HCT116 (cell line): ENCODE measurements around the gene FTO. TPM values are rescaled to one million over a fixed set of nuclear protein-coding genes. Genes with fewer than 3 reads are reported as not detected.

Experiments used
- ATAC-seq: fragments of 200-7000 bp; cut with Tn5 transposase; 2 replicates; pipeline ENCODE4 v1.9.1; 2020; ENCODE audit warnings: mild to moderate bottlenecking, moderate library complexity
- BruUV-seq: library from RNA; stranded (reverse); fragments of 400-500 nt; replicated peaks from 2 replicates; lab custom pipeline; 2021; lab: Mats Ljungman, UMichigan
- CTCF ChIA-PET: fragments of 300-600 bp; sonication (Branson Sonifier 250); formaldehyde crosslinking; loops from one replicate; lab custom pipeline; 2021; ENCODE audit warnings: antibody characterized with exemption; lab: Charles Lee
- POLR2A ChIA-PET: fragments of 300-600, 350-600 bp; sonication (Branson Sonifier 250); formaldehyde crosslinking; loops from one replicate; lab custom pipeline; 2021; ENCODE audit warnings: antibody characterized with exemption; lab: Charles Lee
- RAD21 ChIA-PET, 2 experiments: fragments of 300-600 bp; sonication (Branson Sonifier 250); formaldehyde crosslinking; loops; one replicate each; lab custom pipeline; 2023; ENCODE audit warnings: low total read pairs in 2 of 2; ENCODE audit not compliant: uncharacterized antibody in 2 of 2, unreplicated experiment in 2 of 2, low non-redundant PET in 1 of 2; lab: Charles Lee
- DNase-seq: peaks from one replicate; pipeline ENCODE4 v3.0.0-alpha.2; 2010; ENCODE audit warnings: low read depth, low spot score
- H2AFZ ChIP-seq: fragments of 200-600 bp; shearing (Covaris generic), sonication (generic); 2 replicates; pipeline ENCODE4 v1.6.1; 2017; ENCODE audit warnings: low read depth, mixed run types, mixed read lengths, antibody characterized with exemption, low read length; ENCODE audit not compliant: poor library complexity, severe bottlenecking
- H3K27ac ChIP-seq: 2 replicates; pipeline ENCODE4 v1.5.1; 2012; ENCODE audit warnings: low read depth, low read length
- H3K27me3 ChIP-seq: fragments of 200-600 bp; sonication (generic); 2 replicates; pipeline ENCODE4 v1.6.1; 2016; ENCODE audit warnings: mixed run types, low read length, mixed read lengths; ENCODE audit not compliant: insufficient read depth
- H3K36me3 ChIP-seq, 2 experiments: fragments of 200-500 bp in 1 of 2; fragments of 200-600 bp in 1 of 2; sonication (Bioruptor generic) in 1 of 2; sonication (generic) in 1 of 2; 2 replicates each; pipeline versions ENCODE4 v1.5.1 to v1.6.1; 2014 to 2016; ENCODE audit warnings: low read length in 2 of 2, inconsistent platforms in 1 of 2, mixed read lengths in 1 of 2, mixed run types in 1 of 2; ENCODE audit not compliant: insufficient read depth in 2 of 2, control insufficient read depth in 1 of 2
- H3K4me1 ChIP-seq, 2 experiments: fragments of 200-600 bp in 1 of 2; sonication (generic) in 1 of 2; 2 replicates each; pipeline versions ENCODE4 v1.5.1 to v1.6.1; 2012 to 2017; ENCODE audit warnings: low read length in 2 of 2, inconsistent platforms in 1 of 2, mild to moderate bottlenecking in 1 of 2, mixed read lengths in 1 of 2, mixed run types in 1 of 2, moderate library complexity in 1 of 2; ENCODE audit not compliant: insufficient read depth in 2 of 2, control insufficient read depth in 1 of 2
- H3K4me2 ChIP-seq: fragments of 200-600 bp; sonication (generic); 2 replicates; pipeline ENCODE4 v1.6.1; 2017; ENCODE audit warnings: mixed run types, low read length, mixed read lengths
- H3K4me3 ChIP-seq, 2 experiments: fragments of 200-600 bp in 1 of 2; sonication (generic) in 1 of 2; replicated peaks in 1 of 2; 2 replicates each; pipeline ENCODE4 v1.5.1; 2011 to 2016; ENCODE audit warnings: low read length in 2 of 2, control low read depth in 1 of 2, low read depth in 1 of 2, mild to moderate bottlenecking in 1 of 2, mixed read lengths in 1 of 2, mixed run types in 1 of 2
- H3K79me2 ChIP-seq: fragments of 200-600 bp; sonication (generic); 2 replicates; pipeline ENCODE4 v1.6.1; 2017; ENCODE audit warnings: mild to moderate bottlenecking, mixed run types, low read length, moderate library complexity, mixed read lengths; ENCODE audit not compliant: insufficient read depth
- H3K9ac ChIP-seq: fragments of 200-600 bp; sonication (generic); 2 replicates; pipeline ENCODE4 v1.6.1; 2016; ENCODE audit warnings: low read length, mixed read lengths
- H3K9me2 ChIP-seq: fragments of 200-600 bp; sonication (generic), shearing (Covaris generic); 2 replicates; pipeline ENCODE4 v1.6.1; 2017; ENCODE audit warnings: mixed run types, mild to moderate bottlenecking, moderate library complexity; ENCODE audit not compliant: insufficient read depth
- H3K9me3 ChIP-seq, 2 experiments: fragments of 200-500 bp in 1 of 2; fragments of 200-600 bp in 1 of 2; sonication (Bioruptor generic) in 1 of 2; sonication (generic) in 1 of 2; 2 replicates each; pipeline ENCODE4 v1.6.1; 2014 to 2017; ENCODE audit warnings: low read length in 2 of 2, mixed read lengths in 2 of 2, inconsistent platforms in 1 of 2, low read depth in 1 of 2, mild to moderate bottlenecking in 1 of 2, mixed run types in 1 of 2, moderate library complexity in 1 of 2; ENCODE audit not compliant: control insufficient read depth in 1 of 2, insufficient read depth in 1 of 2
- H4K20me1 ChIP-seq: fragments of 200-600 bp; sonication (generic), shearing (Covaris generic); 2 replicates; pipeline ENCODE4 v1.6.1; 2017; ENCODE audit warnings: mixed run types, mild to moderate bottlenecking, moderate library complexity; ENCODE audit not compliant: insufficient read depth
- ATF3 ChIP-seq: IDR thresholded peaks from 2 replicates; pipeline ENCODE4 v1.6.1; 2012
- CBX3 ChIP-seq: IDR thresholded peaks from 2 replicates; pipeline ENCODE4 v1.6.1; 2012; ENCODE audit warnings: low read depth
- CEBPB ChIP-seq: IDR thresholded peaks from 2 replicates; pipeline ENCODE4 v1.6.1; 2012; ENCODE audit warnings: low read depth
- CTCF ChIP-seq, 3 experiments: fragments of 200-600 bp in 1 of 3; sonication (generic) in 1 of 3; IDR thresholded peaks in 2 of 3; conservative IDR thresholded peaks in 1 of 3; 2 replicates each; pipeline ENCODE4 v1.5.1; 2012 to 2017; ENCODE audit warnings: low read depth in 2 of 3, low read length in 2 of 3, antibody characterized with exemption in 1 of 3, borderline replicate concordance in 1 of 3, control low read depth in 1 of 3, mild to moderate bottlenecking in 1 of 3, mixed read lengths in 1 of 3, mixed run types in 1 of 3, moderate library complexity in 1 of 3; ENCODE audit not compliant: insufficient read depth in 1 of 3
- FOSL1 ChIP-seq: IDR thresholded peaks from 2 replicates; pipeline ENCODE4 v1.6.1; 2012; ENCODE audit warnings: low read depth
- JUND ChIP-seq: IDR thresholded peaks from 2 replicates; pipeline ENCODE4 v1.6.1; 2012
- MAX ChIP-seq: IDR thresholded peaks from 2 replicates; pipeline ENCODE4 v1.6.1; 2012
- POLR2A ChIP-seq: IDR thresholded peaks from 2 replicates; pipeline ENCODE4 v1.7.0; 2011; ENCODE audit warnings: borderline replicate concordance; ENCODE audit not compliant: insufficient read depth, insufficient read length; ENCODE audit errors: extremely low read depth
- POLR2AphosphoS5 ChIP-seq: IDR thresholded peaks from 2 replicates; pipeline ENCODE4 v1.6.1; 2011; ENCODE audit warnings: mild to moderate bottlenecking, low read depth, low read length, moderate library complexity
- RAD21 ChIP-seq: IDR thresholded peaks from 2 replicates; pipeline ENCODE4 v1.6.1; 2012; ENCODE audit warnings: low read depth, mild to moderate bottlenecking
- SIN3A ChIP-seq: IDR thresholded peaks from 2 replicates; pipeline ENCODE4 v1.6.1; 2012; ENCODE audit warnings: low read depth
- SRF ChIP-seq: IDR thresholded peaks from 2 replicates; pipeline ENCODE4 v1.6.1; 2012; ENCODE audit warnings: low read depth
- TCF7L2 ChIP-seq: IDR thresholded peaks from 2 replicates; pipeline ENCODE4 v1.7.0; 2011; ENCODE audit warnings: borderline replicate concordance, inconsistent platforms; ENCODE audit not compliant: insufficient read depth, insufficient read length; ENCODE audit errors: extremely low read depth
- YY1 ChIP-seq: IDR thresholded peaks from 2 replicates; pipeline ENCODE4 v1.6.1; 2011; ENCODE audit warnings: low read length, low read depth, moderate library complexity, mild to moderate bottlenecking; ENCODE audit not compliant: insufficient replicate concordance; ENCODE audit errors: extremely low read depth
- ZFX ChIP-seq: fragments of 450-650 bp; IDR thresholded peaks from 2 replicates; pipeline ENCODE4 v1.6.1; 2017
- ZNF274 ChIP-seq: fragments of 200-500 bp; sonication (Bioruptor generic); IDR thresholded peaks from 2 replicates; pipeline ENCODE4 v1.6.1; 2014; ENCODE audit warnings: mild to moderate bottlenecking, low read depth, low read length, inconsistent platforms
- intact Hi-C: fragments of 100-400 bp; cut with micrococcal nuclease; formaldehyde crosslinking; loops from 2 replicates; pipeline ENCODE4 v1.10.0; 2022
- total RNA-seq: library from RNA; stranded (reverse); gene quantifications from one replicate; pipeline ENCODE4 v1.2.1, GENCODE V29; 2021; ENCODE audit not compliant: unreplicated experiment

The FTO gene
- total RNA-seq, 1 experiment from 2014 or later = 55.2 TPM

DNA sequence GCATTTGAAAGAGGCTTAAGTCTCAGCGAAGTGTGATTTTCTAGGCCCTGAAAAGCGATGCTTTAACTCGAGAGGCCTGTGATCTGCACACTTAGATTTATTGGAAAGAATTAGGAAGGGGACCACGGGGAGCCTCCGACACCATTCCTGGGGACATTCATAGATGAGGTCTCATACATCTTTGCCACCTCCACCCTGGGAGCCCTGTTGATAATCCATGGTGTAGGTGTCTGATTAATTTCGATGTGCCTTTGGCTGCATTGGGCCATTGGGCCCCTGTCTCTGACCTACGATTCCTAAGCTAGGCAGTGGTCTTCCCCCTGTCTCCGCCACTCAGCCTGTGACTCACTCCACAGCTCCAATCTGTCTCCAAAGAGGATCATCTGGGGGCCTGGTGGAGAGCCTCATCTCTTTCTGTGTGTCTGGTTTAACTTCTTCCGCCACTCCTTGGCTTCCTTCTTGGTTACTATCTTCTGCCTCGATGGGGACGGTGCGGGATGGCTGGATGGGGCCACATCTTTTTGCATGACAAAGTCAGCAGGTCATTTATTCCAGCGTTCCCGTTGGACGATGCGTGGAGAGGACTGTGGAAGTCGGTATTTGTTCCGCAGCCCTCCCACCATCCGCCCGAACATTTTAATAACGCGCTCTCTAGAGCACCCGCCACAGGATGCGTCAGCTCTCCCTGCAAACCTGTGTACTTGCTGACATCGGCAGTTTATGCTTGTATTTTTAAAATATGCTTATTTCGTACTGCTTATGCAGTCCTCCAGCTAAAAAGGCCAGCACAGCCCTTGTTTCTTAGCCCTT lies 473.3 kb downstream of the FTO start:
- H3K9me3 ChIP-seq = no peaks in the 10 kb centered on the region
- no TSS peak for BruUV-seq
- no peak overlapping the region for H3K27ac ChIP-seq
- intact Hi-C loops = no loop called here
- no peak for ATAC-seq
- H3K27me3 ChIP-seq = peaks cover 19% of the 10 kb centered on the region
- CTCF ChIA-PET = no interaction called here
- RAD21 ChIA-PET = no interaction called here
- no peaks in the 10 kb centered on the region for H3K36me3 ChIP-seq
- H4K20me1 ChIP-seq = no peaks in the 10 kb centered on the region
- no peak overlapping the region for H3K4me3 ChIP-seq
- H3K79me2 ChIP-seq = no peaks in the 10 kb centered on the region
- no peak overlapping the region for H3K4me2 ChIP-seq
- no peak overlapping the region for H2AFZ ChIP-seq
- POLR2A ChIA-PET = no interaction called here
- no peak overlapping the region for H3K9ac ChIP-seq
- no peak for TF ChIP-seq MAX
- TF ChIP-seq ZFX = no peak
- no peak for TF ChIP-seq ZNF274
- TF ChIP-seq ATF3 = no peak
- no peak for TF ChIP-seq SRF
- TF ChIP-seq POLR2A = no peak
- no peak for TF ChIP-seq POLR2AphosphoS5
- TF ChIP-seq, all 23 proteins: peak for 0
- no peak for DNase-seq
- no peaks in the 10 kb centered on the region for H3K4me1 ChIP-seq
- no peaks in the 10 kb centered on the region for H3K9me2 ChIP-seq

- Histone ChIP-seq H4K20me1 (no peaks in the 10 kb centered on the region), H3K9me2 (no peaks in the 10 kb centered on the region), H3K36me3 (no peaks in the 10 kb centered on the region), H3K9ac (no peak overlapping the region), H2AFZ (no peak overlapping the region), H3K4me2 (no peak overlapping the region), H3K79me2 (no peaks in the 10 kb centered on the region), H3K27ac (no peak overlapping the region), H3K9me3 (no peaks in the 10 kb centered on the region), H3K27me3 (peaks cover 12% of the 10 kb centered on the region), H3K4me1 (no peaks in the 10 kb centered on the region), H3K4me3 (no peak overlapping the region)
- RAD21 ChIA-PET = no interaction called here
- ATAC-seq (no peak), DNase-seq (no peak)
- intact Hi-C loops = no loop called here
- POLR2A ChIA-PET = no interaction called here
- BruUV-seq = no TSS peak
- CTCF ChIA-PET = no interaction called here
- TF ChIP-seq POLR2AphosphoS5 = no peak
- no peak for TF ChIP-seq ZNF274
- no peak for TF ChIP-seq SIN3A
- TF ChIP-seq CTCF (IDR thresholded peaks at IDR 0.05 in 2 of 3, conservative IDR thresholded peaks at IDR 0.05 in 1 of 3; ENCODE audit: borderline replicate concordance in 1 of 3, insufficient read depth in 1 of 3, low read depth in 2 of 3, low read length in 2 of 3) = no peak
- no peak for TF ChIP-seq CEBPB
- TF ChIP-seq FOSL1 = no peak
- no peak for TF ChIP-seq CBX3
- no peak for TF ChIP-seq RAD21
- TF ChIP-seq YY1 = no peak
- no peak for TF ChIP-seq TCF7L2
- TF ChIP-seq JUND = no peak
- no peak for TF ChIP-seq ATF3
These were observed 474.0 kb downstream of the FTO start for GRCh38 chr16:54177862-54178477.
